Measurements from ENCODE around the gene NOL9.

DNA sequence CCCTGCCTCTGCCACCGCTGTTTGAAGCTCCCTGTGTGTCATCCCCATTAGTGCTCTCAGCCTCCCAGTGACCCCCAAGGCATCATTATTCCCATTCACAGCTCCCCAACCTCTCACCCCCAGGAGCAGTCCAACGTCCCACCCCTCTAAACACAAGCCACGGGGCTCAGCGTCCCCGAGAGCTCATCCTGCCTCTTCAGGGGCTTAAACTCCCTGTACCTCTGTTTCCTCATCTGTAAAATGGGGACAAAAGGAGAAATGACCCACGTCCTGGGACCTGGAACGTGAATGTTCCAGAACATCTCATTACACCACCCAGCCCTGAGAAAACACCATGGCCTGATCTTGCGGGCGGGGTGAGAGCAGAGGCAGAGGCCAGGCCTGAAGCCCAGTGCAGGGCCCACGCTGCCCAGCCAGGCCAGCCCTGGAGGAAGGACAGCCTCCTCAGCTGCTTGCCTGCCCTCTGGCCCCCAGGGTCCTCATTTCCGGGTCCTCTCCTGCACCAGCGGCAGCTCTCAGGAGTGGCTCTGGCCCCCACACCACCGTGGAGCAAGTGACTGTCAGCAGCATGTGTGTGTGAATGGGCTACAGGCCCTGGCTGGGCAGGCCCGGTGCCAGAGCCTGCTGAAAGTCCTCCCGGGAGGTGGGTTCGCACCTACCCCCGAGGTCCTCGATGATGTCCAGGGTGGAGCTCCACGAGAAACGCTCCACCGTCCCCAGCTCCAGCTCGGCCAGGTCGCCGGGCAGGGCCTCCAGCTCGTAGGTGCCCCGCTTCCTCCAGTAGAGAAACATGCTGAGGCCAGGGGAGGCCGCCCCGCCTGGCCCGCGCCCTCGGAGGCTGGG, 48.7 kb downstream of the NOL9 start:
- no peak for TF ChIP-seq POLR2A (IDR thresholded peaks at IDR 0.05)
- TF ChIP-seq, protein P1, sequence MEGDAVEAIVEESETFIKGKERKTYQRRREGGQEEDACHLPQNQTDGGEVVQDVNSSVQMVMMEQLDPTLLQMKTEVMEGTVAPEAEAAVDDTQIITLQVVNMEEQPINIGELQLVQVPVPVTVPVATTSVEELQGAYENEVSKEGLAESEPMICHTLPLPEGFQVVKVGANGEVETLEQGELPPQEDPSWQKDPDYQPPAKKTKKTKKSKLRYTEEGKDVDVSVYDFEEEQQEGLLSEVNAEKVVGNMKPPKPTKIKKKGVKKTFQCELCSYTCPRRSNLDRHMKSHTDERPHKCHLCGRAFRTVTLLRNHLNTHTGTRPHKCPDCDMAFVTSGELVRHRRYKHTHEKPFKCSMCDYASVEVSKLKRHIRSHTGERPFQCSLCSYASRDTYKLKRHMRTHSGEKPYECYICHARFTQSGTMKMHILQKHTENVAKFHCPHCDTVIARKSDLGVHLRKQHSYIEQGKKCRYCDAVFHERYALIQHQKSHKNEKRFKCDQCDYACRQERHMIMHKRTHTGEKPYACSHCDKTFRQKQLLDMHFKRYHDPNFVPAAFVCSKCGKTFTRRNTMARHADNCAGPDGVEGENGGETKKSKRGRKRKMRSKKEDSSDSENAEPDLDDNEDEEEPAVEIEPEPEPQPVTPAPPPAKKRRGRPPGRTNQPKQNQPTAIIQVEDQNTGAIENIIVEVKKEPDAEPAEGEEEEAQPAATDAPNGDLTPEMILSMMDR (IDR thresholded peaks at IDR 0.05), result no peak
- TF ChIP-seq POLR2AphosphoS5 (IDR thresholded peaks at IDR 0.05), result no peak

Measured in upper lobe of left lung (tissue), 4 donors.